ENCODE measurements around the gene VARS2. TPM values are rescaled to one million over a fixed set of nuclear protein-coding genes. Genes with fewer than 3 reads are reported as not detected.
"Not testable (repeated sequence)": the region's sequence is repeated elsewhere in the genome, so short reads cannot be mapped to it uniquely, and the experiment has no call there.

Gene VARS2
- total RNA-seq, 2 donors from 2014 or later: 12.1 to 13.6 TPM

GRCh38 chr6:30902709-30903108 is 11.3 kb upstream of the VARS2 start:
- DNase-seq (ENCODE audit: low spot score): no peak
- H3K4me1 ChIP-seq: no peaks in the 10 kb centered on the region
- H3K36me3 ChIP-seq: peaks cover 17% of the 10 kb centered on the region
- no peak overlapping the region for H3K27ac ChIP-seq
- no peaks in the 10 kb centered on the region for H3K27me3 ChIP-seq
- H3K9me3 ChIP-seq: no peaks in the 10 kb centered on the region
- no peak for TF ChIP-seq CTCF (IDR thresholded peaks at IDR 0.05)
- no peak overlapping the region for H3K4me3 ChIP-seq

GRCh38 chr6:30903236-30903635 is 10.8 kb upstream of the VARS2 start:
- Histone ChIP-seq H3K4me1 (no peaks in the 10 kb centered on the region), H3K9me3 (no peaks in the 10 kb centered on the region), H3K36me3 (peaks cover 12% of the 10 kb centered on the region), H3K4me3 (no peak overlapping the region), H3K27ac (no peak overlapping the region), H3K27me3 (no peaks in the 10 kb centered on the region)
- no peak for DNase-seq (ENCODE audit: low spot score)
- TF ChIP-seq CTCF (IDR thresholded peaks at IDR 0.05): no peak

GRCh38 chr6:30907290-30907757 is 6.7 kb upstream of the VARS2 start:
- H3K27ac ChIP-seq; H3K27me3 ChIP-seq; H3K9me3 ChIP-seq; DNase-seq (ENCODE audit: low spot score): not testable (repeated sequence)
- Histone ChIP-seq H3K36me3 (peaks cover 24% of the 10 kb centered on the region), H3K4me3 (peak overlapping the region; percentile 38 to 84), H3K4me1 (peaks cover 0 to 12% of the 10 kb centered on the region in 2 donors)

- Histone ChIP-seq H3K36me3 (peaks cover 28% of the 10 kb centered on the region), H3K9me3 (no peaks in the 10 kb centered on the region), H3K4me1 (peaks cover 0 to 12% of the 10 kb centered on the region in 2 donors), H3K27ac (peak within 1 kb of the TSS; percentile 25 to 65), H3K4me3 (peak within 1 kb of the TSS; percentile 58 to 84), H3K27me3 (no peaks in the 10 kb centered on the region)
- no peak for TF ChIP-seq CTCF (IDR thresholded peaks at IDR 0.05)
- DNase-seq (ENCODE audit: low spot score): peak; percentile 97
These were observed 6.1 kb upstream of the VARS2 start, which contains the start of gene GTF2H4 for GRCh38 chr6:30907758-30908591. TSS of gene GTF2H4 (plus strand) at chr6:30908207.

- Histone ChIP-seq H3K27ac (no peak overlapping the region), H3K4me1 (peaks cover 0 to 17% of the 10 kb centered on the region in 2 donors), H3K27me3 (no peaks in the 10 kb centered on the region), H3K9me3 (no peaks in the 10 kb centered on the region), H3K4me3 (peak overlapping the region; percentile 58 to 84), H3K36me3 (peaks cover 28% of the 10 kb centered on the region)
- no peak for TF ChIP-seq CTCF (IDR thresholded peaks at IDR 0.05)
- DNase-seq (ENCODE audit: low spot score): no peak
These were observed 5.3 kb upstream of the VARS2 start for GRCh38 chr6:30908700-30909099.

- DNase-seq (ENCODE audit: low spot score); H3K27me3 ChIP-seq; H3K9me3 ChIP-seq; H3K27ac ChIP-seq; H3K4me3 ChIP-seq: not testable (repeated sequence)
- Histone ChIP-seq H3K36me3 (peaks cover 28% of the 10 kb centered on the region), H3K4me1 (peaks cover 0 to 30% of the 10 kb centered on the region in 2 donors)
These were observed 3.6 kb upstream of the VARS2 start for GRCh38 chr6:30910473-30910872.
